Osteocyte (in vitro differentiated cells): ENCODE data around the gene PSAT1. TPM values are rescaled to one million over a fixed set of nuclear protein-coding genes. Genes with fewer than 3 reads are reported as not detected.

ENCODE experiments used
- DNase-seq: peaks from one replicate; pipeline ENCODE4 v3.0.0; 2021; ENCODE audit warnings: mixed read lengths; ENCODE audit not compliant: unreplicated experiment; ENCODE audit errors: extremely low spot score
- H3K27ac Mint-ChIP-seq: one replicate; pipeline ENCODE4 v1.8.0; 2021; ENCODE audit warnings: mild to moderate bottlenecking, mixed read lengths; ENCODE audit not compliant: unreplicated experiment
- H3K27me3 Mint-ChIP-seq: one replicate; pipeline ENCODE4 v1.8.0; 2021; ENCODE audit warnings: mixed read lengths; ENCODE audit not compliant: unreplicated experiment
- H3K36me3 Mint-ChIP-seq: one replicate; pipeline ENCODE4 v1.8.0; 2021; ENCODE audit warnings: mixed read lengths; ENCODE audit not compliant: unreplicated experiment
- H3K4me1 Mint-ChIP-seq: one replicate; pipeline ENCODE4 v1.8.0; 2021; ENCODE audit warnings: mixed read lengths; ENCODE audit not compliant: unreplicated experiment
- H3K4me3 Mint-ChIP-seq: one replicate; pipeline ENCODE4 v1.8.0; 2021; ENCODE audit warnings: mild to moderate bottlenecking, moderate library complexity, mixed read lengths; ENCODE audit not compliant: unreplicated experiment
- H3K9me3 Mint-ChIP-seq: one replicate; pipeline ENCODE4 v1.8.0; 2021; ENCODE audit warnings: mixed read lengths; ENCODE audit not compliant: unreplicated experiment
- total RNA-seq: library from RNA; stranded (reverse); gene quantifications from 2 replicates; pipeline ENCODE4 v1.2.1, GENCODE V29; 2021
- TF ChIP-seq, protein P1 (sequence below): fragments of 200-600 bp; sonication (generic); IDR thresholded peaks from 2 replicates; pipeline ENCODE4 v1.5.0; 2021; ENCODE audit warnings: antibody characterized with exemption, mild to moderate bottlenecking, moderate library complexity

The PSAT1 gene
- total RNA-seq, 1 donor from 2014 or later = 171 TPM

DNA sequence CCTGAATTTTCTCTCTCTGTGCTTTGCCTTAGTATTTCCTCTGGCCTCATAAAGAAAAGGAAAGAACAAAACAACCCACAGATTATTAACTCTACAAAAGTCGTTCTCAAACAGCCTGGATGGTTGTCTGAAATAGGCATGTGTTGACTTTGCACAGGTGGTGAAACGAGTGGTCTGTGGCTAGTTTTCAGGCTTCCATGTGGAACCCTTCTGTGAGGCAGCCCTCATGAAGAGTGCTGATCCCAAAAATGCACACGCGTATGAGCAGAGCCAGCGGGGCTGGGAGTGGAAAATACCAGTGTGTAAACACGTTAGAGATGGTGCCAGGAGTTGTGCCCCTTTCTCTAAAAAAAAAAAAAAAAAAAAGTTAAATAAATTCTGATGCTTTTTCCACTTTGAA lies 4.9 kb upstream of the PSAT1 start:
- no peaks in the 10 kb centered on the region for H3K27me3 Mint-ChIP-seq
- no peak overlapping the region for H3K4me3 Mint-ChIP-seq
- no peaks in the 10 kb centered on the region for H3K9me3 Mint-ChIP-seq
- TF ChIP-seq, protein P1, sequence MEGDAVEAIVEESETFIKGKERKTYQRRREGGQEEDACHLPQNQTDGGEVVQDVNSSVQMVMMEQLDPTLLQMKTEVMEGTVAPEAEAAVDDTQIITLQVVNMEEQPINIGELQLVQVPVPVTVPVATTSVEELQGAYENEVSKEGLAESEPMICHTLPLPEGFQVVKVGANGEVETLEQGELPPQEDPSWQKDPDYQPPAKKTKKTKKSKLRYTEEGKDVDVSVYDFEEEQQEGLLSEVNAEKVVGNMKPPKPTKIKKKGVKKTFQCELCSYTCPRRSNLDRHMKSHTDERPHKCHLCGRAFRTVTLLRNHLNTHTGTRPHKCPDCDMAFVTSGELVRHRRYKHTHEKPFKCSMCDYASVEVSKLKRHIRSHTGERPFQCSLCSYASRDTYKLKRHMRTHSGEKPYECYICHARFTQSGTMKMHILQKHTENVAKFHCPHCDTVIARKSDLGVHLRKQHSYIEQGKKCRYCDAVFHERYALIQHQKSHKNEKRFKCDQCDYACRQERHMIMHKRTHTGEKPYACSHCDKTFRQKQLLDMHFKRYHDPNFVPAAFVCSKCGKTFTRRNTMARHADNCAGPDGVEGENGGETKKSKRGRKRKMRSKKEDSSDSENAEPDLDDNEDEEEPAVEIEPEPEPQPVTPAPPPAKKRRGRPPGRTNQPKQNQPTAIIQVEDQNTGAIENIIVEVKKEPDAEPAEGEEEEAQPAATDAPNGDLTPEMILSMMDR = no peak
- DNase-seq = no peak
- no peak overlapping the region for H3K27ac Mint-ChIP-seq
- no peaks in the 10 kb centered on the region for H3K36me3 Mint-ChIP-seq
- peaks cover 11% of the 10 kb centered on the region for H3K4me1 Mint-ChIP-seq

DNA sequence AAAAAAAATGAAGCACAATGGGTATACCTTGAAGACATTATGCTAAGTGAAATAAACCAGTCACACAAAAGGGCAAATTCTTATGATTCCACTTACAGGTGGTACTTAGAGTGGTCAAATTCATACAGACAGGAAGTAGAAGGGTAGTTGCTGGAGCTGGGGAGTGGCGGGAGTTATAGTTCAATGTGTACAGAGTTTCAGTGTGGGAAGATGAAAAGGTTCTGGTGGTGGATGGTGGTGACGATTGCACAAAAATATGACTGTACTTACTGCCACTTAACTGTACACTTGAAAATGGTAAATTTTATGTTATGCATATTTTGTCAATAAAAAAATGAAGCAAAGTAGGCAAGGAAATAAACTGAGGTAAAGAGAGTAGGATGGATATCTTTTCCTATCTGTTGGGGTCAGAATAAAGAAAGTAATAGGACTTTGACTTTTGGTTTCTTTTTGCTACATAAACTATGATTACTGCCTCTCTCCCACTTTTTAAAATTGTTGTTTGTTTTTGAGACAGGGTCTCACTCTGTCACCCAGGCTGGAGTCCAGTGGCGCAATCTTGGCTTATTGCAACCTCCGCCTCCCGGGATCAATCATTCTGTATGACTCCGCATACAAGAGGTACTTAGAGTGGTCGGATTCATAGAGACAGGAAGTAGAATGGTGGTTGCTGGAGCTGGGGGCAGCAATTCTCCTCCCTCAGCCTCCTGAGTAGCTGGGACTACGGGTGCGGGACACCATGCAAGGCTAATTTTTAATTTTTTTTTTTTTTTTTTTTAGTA lies 4.0 kb upstream of the PSAT1 start:
- peaks cover 12% of the 10 kb centered on the region for H3K4me1 Mint-ChIP-seq
- H3K4me3 Mint-ChIP-seq = no peak overlapping the region
- H3K9me3 Mint-ChIP-seq = no peaks in the 10 kb centered on the region
- H3K27me3 Mint-ChIP-seq = no peaks in the 10 kb centered on the region
- no peaks in the 10 kb centered on the region for H3K36me3 Mint-ChIP-seq
- no peak overlapping the region for H3K27ac Mint-ChIP-seq
- DNase-seq = peak; percentile 46
- TF ChIP-seq, protein P1 = no peak

DNA sequence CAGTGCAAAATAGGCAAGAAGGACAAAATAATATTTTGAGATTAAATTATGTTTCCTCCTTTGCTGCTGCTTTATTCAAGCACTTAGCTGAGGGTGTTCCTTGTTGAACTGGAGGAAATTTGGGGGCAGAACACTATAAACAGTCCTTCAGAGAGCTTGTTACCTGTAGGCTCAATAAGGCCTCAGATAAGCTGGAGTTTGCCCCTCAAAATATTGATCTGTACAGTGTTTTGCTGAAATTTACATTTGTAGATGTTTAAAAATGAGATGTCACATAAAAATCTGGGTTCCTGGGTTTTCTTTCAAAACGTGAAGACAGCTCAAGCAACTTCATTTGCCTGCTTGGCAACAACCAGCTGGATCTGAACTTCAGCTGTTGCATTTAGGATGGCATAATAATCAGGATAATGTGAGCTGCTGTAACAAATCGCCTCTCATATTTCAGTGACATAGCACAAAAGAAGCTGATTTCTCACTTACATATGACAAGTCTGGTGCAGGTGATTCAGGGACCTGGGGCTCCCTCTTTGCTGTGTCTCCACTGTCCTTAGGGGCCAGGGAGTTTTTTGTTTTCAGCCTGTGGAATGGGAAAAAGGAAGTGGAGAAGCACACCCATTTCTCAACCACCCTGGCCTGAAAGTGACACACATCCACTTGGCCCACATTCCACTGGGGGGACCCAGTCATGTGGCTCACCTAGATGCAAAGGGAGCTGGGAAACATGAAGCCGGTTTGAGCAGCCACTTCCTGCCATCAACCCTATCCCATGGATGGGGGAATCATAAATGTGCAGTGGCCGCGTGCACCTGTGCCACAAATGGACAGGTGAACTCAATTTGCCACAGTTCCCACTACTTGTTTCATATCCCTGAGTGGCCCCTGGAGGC lies 2.4 kb upstream of the PSAT1 start:
- peak; percentile 46 for DNase-seq
- no peaks in the 10 kb centered on the region for H3K27me3 Mint-ChIP-seq
- no peaks in the 10 kb centered on the region for H3K9me3 Mint-ChIP-seq
- peaks cover 2% of the 10 kb centered on the region for H3K36me3 Mint-ChIP-seq
- TF ChIP-seq, protein P1 = no peak
- H3K4me1 Mint-ChIP-seq = peaks cover 25% of the 10 kb centered on the region
- H3K27ac Mint-ChIP-seq = no peak overlapping the region
- H3K4me3 Mint-ChIP-seq = no peak overlapping the region

DNA sequence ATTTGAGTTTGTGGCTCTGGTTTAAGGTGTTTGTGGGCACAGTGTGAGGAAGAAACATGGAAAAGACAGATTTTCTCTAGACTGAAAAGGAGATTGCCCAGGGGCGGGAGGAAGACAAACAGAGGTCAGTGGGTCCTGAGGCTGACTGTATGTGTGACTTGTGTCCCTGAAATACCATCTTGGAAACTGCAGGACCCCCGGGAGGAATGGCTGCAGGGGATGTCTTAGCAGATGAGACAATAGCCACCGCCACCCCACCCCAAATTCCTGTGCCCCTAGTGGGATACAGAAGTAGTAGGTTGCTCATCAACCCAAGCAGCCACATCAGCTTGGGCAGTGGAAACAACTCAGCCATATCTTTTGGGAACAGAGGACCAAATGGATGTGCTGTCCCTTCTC lies 1.7 kb upstream of the PSAT1 start:
- no peaks in the 10 kb centered on the region for H3K9me3 Mint-ChIP-seq
- DNase-seq = peak; percentile 65
- TF ChIP-seq, protein P1 = no peak
- H3K4me3 Mint-ChIP-seq = no peak overlapping the region
- H3K27me3 Mint-ChIP-seq = no peaks in the 10 kb centered on the region
- peaks cover 7% of the 10 kb centered on the region for H3K36me3 Mint-ChIP-seq
- H3K4me1 Mint-ChIP-seq = peaks cover 29% of the 10 kb centered on the region
- H3K27ac Mint-ChIP-seq = no peak overlapping the region

GRCh38 chr9:78295731-78296130 lies 1.2 kb upstream of the PSAT1 start:
- peaks cover 29% of the 10 kb centered on the region for H3K4me1 Mint-ChIP-seq
- H3K27ac Mint-ChIP-seq = peak overlapping the region; percentile 97
- peak overlapping the region; percentile 88 for H3K4me3 Mint-ChIP-seq
- TF ChIP-seq, protein P1 = no peak
- DNase-seq = no peak
- no peaks in the 10 kb centered on the region for H3K9me3 Mint-ChIP-seq
- no peaks in the 10 kb centered on the region for H3K27me3 Mint-ChIP-seq
- H3K36me3 Mint-ChIP-seq = peaks cover 9% of the 10 kb centered on the region
